DND-41 (cell line): ENCODE data around the gene GLB1L3.

ENCODE experiments used
- CTCF ChIP-seq: IDR thresholded peaks from 2 replicates; pipeline ENCODE4 v1.5.1; 2012; ENCODE audit warnings: borderline replicate concordance, low read length, moderate library complexity, mild to moderate bottlenecking; ENCODE audit not compliant: poor library complexity, severe bottlenecking; ENCODE audit errors: extremely low read depth
- EZH2 ChIP-seq: IDR thresholded peaks from 3 replicates; pipeline ENCODE4 v1.6.1; 2012; ENCODE audit warnings: borderline replicate concordance, low read depth, mild to moderate bottlenecking, moderate library complexity, low read length, inconsistent platforms; ENCODE audit not compliant: severe bottlenecking

- TF ChIP-seq CTCF = no peak
- TF ChIP-seq EZH2 = no peak
Measured at GRCh38 chr11:134363161-134363560, 87.0 kb downstream of the GLB1L3 start.
